SU-DHL-6 (cell line): Measurements from ENCODE around the gene PPP1CA.

Experiments
- EZH2phosphoT487 ChIP-seq: fragments of 200-600 bp; sonication (generic), shearing (Covaris generic); conservative IDR thresholded peaks from 2 replicates; pipeline ENCODE4 v1.6.1; 2018; ENCODE audit warnings: mild to moderate bottlenecking, antibody characterized with exemption, low read length, moderate library complexity, mixed read lengths
- TF ChIP-seq, protein P1 (sequence below): fragments of 200-600 bp; sonication (generic); IDR thresholded peaks from one replicate; pipeline ENCODE4 v1.5.1; 2017; ENCODE audit warnings: antibody characterized with exemption, mild to moderate bottlenecking, low read length, moderate library complexity; ENCODE audit not compliant: insufficient read depth, poor library complexity, severe bottlenecking

DNA sequence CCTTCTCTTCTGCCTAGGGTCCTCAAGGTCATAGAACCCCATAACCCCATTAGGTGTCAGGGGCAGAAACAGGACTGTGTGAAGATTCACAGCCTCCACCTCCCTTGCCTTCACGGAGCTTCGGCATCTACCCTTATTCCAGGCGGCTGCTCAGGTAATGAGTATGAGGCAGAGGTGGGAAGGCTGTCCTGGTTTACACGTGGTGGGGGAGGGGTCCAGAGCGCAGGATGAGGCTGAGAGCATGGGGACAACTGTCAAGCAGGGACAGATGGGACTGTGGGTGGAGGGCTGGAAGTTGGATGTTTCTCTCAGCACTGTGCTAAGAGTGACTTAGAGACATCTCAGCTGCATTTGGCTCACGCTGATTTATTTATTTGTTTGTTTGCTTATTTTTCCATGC, 14.1 kb downstream of the PPP1CA start:
- TF ChIP-seq, protein P1, sequence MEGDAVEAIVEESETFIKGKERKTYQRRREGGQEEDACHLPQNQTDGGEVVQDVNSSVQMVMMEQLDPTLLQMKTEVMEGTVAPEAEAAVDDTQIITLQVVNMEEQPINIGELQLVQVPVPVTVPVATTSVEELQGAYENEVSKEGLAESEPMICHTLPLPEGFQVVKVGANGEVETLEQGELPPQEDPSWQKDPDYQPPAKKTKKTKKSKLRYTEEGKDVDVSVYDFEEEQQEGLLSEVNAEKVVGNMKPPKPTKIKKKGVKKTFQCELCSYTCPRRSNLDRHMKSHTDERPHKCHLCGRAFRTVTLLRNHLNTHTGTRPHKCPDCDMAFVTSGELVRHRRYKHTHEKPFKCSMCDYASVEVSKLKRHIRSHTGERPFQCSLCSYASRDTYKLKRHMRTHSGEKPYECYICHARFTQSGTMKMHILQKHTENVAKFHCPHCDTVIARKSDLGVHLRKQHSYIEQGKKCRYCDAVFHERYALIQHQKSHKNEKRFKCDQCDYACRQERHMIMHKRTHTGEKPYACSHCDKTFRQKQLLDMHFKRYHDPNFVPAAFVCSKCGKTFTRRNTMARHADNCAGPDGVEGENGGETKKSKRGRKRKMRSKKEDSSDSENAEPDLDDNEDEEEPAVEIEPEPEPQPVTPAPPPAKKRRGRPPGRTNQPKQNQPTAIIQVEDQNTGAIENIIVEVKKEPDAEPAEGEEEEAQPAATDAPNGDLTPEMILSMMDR: no peak
- no peak for TF ChIP-seq EZH2phosphoT487
